VCaP (cell line): ENCODE data around the gene P2RY4.
"Not testable (repeated sequence)": the region's sequence is repeated elsewhere in the genome, so short reads cannot be mapped to it uniquely, and the experiment has no call there.

Experiments used
- H3K27ac ChIP-seq: fragments of 450-650 bp; 2 replicates; pipeline ENCODE4 v1.5.1; 2017
- TF ChIP-seq, protein P1 (sequence below): fragments of 450-650 bp; conservative IDR thresholded peaks from 2 replicates; pipeline ENCODE4 v1.5.1; 2017; ENCODE audit warnings: mild to moderate bottlenecking, moderate library complexity

The P2RY4 gene

DNA sequence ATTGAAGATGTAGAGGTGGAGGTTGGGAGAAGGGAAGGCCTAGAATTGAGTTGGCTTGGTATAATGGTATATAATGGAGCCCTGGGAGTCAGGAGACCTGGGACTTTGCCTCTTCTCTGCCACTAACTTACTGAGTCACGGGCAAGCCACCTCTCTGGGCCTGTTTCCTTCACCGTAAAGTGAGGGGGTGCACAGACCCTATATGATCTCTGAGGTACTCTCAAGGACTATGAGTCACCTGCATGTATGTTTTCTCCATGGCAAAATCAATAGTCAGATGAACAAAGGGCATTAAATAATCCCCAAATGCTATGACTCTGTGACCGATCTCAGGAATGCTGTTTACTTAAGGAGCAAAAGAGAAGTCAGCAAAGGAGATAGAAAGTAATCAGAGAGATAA, 5.1 kb downstream of the P2RY4 start:
- no peak overlapping the region for H3K27ac ChIP-seq
- TF ChIP-seq, protein P1, sequence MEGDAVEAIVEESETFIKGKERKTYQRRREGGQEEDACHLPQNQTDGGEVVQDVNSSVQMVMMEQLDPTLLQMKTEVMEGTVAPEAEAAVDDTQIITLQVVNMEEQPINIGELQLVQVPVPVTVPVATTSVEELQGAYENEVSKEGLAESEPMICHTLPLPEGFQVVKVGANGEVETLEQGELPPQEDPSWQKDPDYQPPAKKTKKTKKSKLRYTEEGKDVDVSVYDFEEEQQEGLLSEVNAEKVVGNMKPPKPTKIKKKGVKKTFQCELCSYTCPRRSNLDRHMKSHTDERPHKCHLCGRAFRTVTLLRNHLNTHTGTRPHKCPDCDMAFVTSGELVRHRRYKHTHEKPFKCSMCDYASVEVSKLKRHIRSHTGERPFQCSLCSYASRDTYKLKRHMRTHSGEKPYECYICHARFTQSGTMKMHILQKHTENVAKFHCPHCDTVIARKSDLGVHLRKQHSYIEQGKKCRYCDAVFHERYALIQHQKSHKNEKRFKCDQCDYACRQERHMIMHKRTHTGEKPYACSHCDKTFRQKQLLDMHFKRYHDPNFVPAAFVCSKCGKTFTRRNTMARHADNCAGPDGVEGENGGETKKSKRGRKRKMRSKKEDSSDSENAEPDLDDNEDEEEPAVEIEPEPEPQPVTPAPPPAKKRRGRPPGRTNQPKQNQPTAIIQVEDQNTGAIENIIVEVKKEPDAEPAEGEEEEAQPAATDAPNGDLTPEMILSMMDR, result no peak

DNA sequence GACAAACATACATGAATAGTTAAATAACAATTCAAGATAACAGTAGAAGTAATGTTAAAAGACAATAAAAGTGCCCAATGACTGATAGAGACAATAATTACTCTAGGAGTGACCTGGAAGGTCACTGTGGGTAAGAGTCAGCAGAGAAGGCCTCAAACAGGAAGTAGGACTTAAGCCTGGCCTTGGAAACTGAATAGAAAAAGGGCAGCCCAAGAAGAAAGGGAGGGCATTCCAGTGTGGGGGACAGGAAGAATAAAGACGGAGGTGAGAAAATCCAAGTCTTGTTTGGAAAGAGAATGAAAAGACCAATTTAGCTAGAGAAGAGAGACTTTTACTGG, 6.0 kb downstream of the P2RY4 start:
- TF ChIP-seq, protein P1, result no peak
- H3K27ac ChIP-seq, result no peak overlapping the region

DNA sequence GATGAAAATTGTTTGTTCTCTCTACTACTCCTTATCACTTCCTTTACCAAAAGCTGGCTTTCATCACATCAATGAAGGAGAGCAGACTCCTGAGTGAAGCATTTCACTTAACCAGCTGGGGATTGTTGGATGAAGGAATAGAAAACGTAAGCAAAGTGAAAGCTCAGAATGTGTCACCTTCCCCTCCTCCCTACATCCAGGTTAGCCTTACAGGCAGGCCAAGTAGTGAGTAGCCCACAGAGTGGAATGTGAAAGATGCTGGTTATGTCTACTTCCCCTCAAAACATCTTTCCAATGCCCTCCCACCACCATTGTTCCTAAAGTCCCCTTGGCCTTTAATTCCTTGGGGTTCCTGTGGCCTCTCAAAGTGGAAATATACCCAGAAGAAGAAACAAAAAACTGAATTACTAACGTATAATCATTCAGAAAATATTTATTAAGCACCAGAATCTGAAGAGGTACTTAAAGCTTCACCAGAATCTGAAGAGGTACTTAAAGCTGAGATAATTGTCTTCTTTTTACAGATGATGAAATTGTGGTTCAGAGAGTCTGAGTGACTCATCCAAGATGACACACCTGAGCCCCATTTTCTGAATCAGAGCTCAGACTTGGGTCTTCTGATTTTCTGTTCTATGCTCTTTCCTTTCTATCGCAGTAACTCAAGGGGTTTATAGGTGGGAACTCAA, 6.5 kb downstream of the P2RY4 start:
- TF ChIP-seq, protein P1, result no peak
- H3K27ac ChIP-seq, result no peak overlapping the region

DNA sequence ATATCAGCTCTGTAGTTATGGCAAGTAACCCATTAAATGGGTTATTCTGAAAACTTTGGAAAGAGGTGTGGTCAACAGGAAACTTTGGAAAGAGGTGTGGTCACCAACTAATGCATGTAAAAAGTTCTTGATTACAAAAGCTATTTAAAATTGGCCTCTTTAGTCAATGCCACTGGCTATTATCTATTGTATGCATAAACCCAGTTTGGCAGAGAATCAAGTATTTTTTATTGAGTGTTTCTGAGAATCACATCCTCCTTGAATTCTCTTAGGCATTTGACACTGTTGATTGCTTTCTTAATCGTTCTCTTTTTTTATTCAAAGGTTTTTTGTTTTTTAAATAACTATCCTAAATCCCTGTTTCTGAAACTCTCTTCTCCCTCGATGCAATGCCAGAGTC, 7.5 kb downstream of the P2RY4 start:
- no peak overlapping the region for H3K27ac ChIP-seq

DNA sequence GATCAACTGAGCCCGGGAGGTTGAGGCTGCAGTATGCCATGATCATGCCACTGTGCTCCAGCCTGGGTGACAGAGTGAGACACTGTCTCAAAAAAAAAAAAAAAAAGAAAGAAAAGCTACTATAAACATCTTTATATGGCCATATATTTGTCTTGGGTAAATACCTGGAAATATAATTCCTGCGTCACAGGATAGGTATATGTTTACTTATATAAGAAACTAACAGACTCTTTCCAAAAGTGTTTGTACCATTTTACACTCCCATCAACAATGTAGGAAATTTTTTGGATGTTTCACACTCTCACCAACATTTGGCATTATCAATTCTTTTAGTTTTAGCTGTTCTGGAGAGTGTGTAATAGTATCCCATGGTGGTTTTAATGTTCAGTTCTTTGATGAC, 12.8 kb downstream of the P2RY4 start:
- peak overlapping the region; percentile 41 for H3K27ac ChIP-seq
- TF ChIP-seq, protein P1, result no peak

More for the DNA sequence above, 7.5 kb downstream of the P2RY4 start:
- TF ChIP-seq, protein P1, result no peak

DNA sequence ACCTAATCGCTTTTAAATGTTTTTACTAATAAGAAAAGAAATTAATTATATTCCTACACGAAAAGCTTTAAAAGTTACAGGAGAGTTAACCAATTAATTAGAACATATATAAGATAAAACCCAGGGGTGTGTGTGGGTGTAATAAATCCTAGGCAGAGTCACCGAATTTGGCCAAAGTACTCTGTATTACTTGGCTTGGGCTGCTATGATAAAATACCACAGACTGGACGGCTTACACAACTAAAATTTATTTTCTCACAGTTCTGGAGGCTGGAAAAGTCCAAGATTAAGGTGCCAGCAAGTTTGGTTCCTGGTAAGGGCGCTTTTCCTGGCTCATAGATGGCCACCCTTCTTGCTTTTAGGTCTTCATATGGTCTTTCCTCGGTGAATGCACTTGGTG, 15.1 kb downstream of the P2RY4 start:
- TF ChIP-seq, protein P1, result no peak
- no peak overlapping the region for H3K27ac ChIP-seq

DNA sequence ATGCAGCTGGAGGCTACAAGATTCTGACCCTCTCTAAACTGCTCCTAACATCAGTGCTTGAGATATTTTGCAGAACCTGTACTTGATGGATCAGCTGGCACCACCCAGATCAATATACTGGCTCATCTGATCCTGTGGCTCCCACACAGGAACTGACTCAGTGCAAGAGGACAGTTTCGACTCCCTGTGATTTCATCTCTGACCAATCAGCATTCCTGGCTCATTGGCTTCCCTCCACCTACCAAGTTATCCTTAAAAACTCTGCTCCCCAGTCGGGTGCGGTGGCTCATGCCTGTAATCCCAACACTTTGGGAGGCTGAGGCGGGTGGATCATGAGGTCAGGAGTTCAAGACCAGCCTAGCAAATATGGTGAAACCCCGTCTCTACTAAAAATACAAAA, 16.4 kb downstream of the P2RY4 start:
- H3K27ac ChIP-seq, result not testable (repeated sequence)

DNA sequence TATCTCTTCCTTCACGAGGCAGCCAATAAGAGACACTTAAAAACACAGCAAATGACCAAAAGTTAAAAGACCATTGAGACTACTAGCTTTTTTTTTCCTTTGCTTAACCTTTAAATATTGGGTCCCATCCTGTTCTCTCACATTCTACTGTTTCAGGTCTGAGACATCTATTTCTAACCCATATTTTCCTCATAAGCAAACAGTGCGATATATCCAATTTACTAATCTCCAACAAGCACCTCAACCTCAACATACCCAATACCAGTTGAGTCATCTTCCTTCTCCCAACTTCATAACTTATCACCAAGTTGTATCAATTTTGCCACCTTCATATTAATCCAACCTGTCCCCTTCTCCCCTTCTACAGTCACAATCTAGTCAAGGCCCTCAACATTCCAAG, 18.5 kb downstream of the P2RY4 start:
- H3K27ac ChIP-seq, result no peak overlapping the region
- TF ChIP-seq, protein P1, result no peak
